GM10248 (cell line): ENCODE measurements around the gene TOLLIP.

ENCODE experiments used
- CTCF ChIA-PET: fragments of 300-600 bp; sonication (Branson Sonifier 250); formaldehyde crosslinking; extraction: SDS; loops from one replicate; lab custom pipeline; 2021; ENCODE audit warnings: antibody characterized with exemption; lab: Yijun Ruan, JAX
- POLR2A ChIA-PET: fragments of 350-650 bp; sonication (Branson Sonifier 250); formaldehyde crosslinking; extraction: SDS; loops from one replicate; lab custom pipeline; 2020; ENCODE audit warnings: antibody characterized with exemption; lab: Yijun Ruan, JAX
- DNase-seq: peaks from one replicate; pipeline ENCODE4 v3.0.0; 2012; ENCODE audit errors: extremely low spot score
- CTCF ChIP-seq: IDR thresholded peaks from 2 replicates; pipeline ENCODE4 v1.5.1; 2012; ENCODE audit warnings: mild to moderate bottlenecking, low read depth; ENCODE audit errors: extremely low read depth, missing control alignments, control extremely low read depth

The TOLLIP gene

DNA sequence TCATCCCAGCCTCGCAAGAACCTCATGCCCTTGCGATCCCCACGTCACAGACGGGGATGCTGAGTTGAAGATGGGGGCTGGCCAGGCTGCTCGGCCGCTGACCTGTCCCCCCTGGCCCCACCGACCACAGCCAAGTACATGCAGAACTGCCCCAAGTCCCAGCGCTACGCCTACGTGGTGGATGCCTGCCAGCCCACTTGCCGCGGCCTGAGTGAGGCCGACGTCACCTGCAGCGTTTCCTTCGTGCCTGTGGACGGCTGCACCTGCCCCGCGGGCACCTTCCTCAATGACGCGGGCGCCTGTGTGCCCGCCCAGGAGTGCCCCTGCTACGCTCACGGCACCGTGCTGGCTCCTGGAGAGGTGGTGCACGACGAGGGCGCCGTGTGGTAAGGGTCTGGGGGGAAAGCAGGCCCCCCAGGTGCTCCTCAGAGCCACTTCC, 76.5 kb downstream of the TOLLIP start:
- ChIA-PET POLR2A (no interaction called here), CTCF (no interaction called here)
- TF ChIP-seq CTCF = no peak
- no peak for DNase-seq

GRCh38 chr11:1232021-1232882, 77.2 kb downstream of the TOLLIP start:
- DNase-seq = no peak
- TF ChIP-seq CTCF = no peak
- POLR2A ChIA-PET = no interaction called here
- CTCF ChIA-PET = no interaction called here

GRCh38 chr11:1231396-1232020, 77.9 kb downstream of the TOLLIP start:
- no peak for TF ChIP-seq CTCF
- no peak for DNase-seq
- ChIA-PET POLR2A (no interaction called here), CTCF (interaction anchor here (0.7 kb wide), 1 partner anchor 10 kb away, joined by 3 read pairs; no protein-coding TSS in a partner anchor)

GRCh38 chr11:1230456-1231395, 78.7 kb downstream of the TOLLIP start:
- POLR2A ChIA-PET = no interaction called here
- no peak for TF ChIP-seq CTCF
- CTCF ChIA-PET = interaction anchor here (0.7 kb wide), 1 partner anchor 9 kb away, joined by 3 read pairs; no protein-coding TSS in a partner anchor
- no peak for DNase-seq

DNA sequence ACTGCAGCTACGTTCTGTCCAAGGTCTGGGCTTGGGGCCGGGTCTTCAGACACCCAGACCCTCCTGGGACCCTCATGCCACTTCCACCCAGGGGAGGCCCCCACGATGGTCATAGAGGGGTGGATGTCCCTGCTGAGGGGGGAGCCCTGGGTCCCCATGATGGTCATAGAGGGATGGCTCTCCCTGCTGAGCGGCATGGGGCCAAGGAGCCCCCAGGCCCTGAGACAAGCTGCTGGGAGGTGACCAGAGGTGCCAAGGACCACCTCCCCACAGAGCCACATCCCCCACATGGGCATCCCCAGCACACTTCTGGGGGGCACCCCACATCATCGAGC, 79.3 kb downstream of the TOLLIP start:
- no peak for DNase-seq
- POLR2A ChIA-PET = no interaction called here
- CTCF ChIA-PET = no interaction called here
- no peak for TF ChIP-seq CTCF
